ENCODE data around the gene C19orf44.
A peak's percentile ranks its signal among the peaks of the same experiment; 100 is the strongest.

Gene C19orf44

GRCh38 chr19:16456652-16457194, 39.5 kb upstream of the C19orf44 start:
- H3K4me3 ChIP-seq (replicated peaks; ENCODE audit: low read depth, low read length): no peak overlapping the region
- DNase-seq (ENCODE audit: extremely low read depth, low read depth): no peak
- TF ChIP-seq CTCF (IDR thresholded peaks at IDR 0.05; ENCODE audit: low read depth, low read length, missing control alignments): no peak

- no peak overlapping the region; the same call in 1 of the 2 replicates for H3K4me3 ChIP-seq (replicated peaks; ENCODE audit: low read depth, low read length)
- DNase-seq (ENCODE audit: extremely low read depth, low read depth): no peak
- no peak for TF ChIP-seq CTCF (IDR thresholded peaks at IDR 0.05; ENCODE audit: low read depth, low read length, missing control alignments)
Observed at GRCh38 chr19:16457195-16457953, 38.8 kb upstream of the C19orf44 start.

DNA sequence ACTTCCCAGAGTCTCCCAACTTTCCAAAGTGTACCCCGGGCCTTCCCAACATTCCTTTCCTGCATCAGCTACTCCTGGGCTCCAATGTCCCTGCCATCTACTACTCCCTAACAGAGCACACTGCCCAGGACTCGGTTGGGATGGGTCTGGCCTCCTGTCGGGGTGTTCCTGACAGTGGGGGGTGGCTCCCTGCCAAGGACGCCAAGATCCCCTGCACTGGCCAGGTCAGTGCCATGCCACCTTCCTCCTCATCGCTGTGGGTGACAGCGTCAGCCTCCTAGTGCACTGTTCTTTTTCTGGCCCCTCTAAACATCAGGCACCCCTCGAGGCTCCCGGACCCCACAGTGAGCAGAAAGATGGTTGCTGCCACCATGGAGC, 38.3 kb upstream of the C19orf44 start:
- no peak for TF ChIP-seq CTCF (IDR thresholded peaks at IDR 0.05; ENCODE audit: low read depth, low read length, missing control alignments)
- no peak overlapping the region; the same call in 1 of the 2 replicates for H3K4me3 ChIP-seq (replicated peaks; ENCODE audit: low read depth, low read length)

GRCh38 chr19:16458391-16459341, 37.5 kb upstream of the C19orf44 start:
- DNase-seq (ENCODE audit: extremely low read depth, low read depth): no peak
- TF ChIP-seq CTCF (IDR thresholded peaks at IDR 0.05; ENCODE audit: low read depth, low read length, missing control alignments): no peak
- H3K4me3 ChIP-seq (replicated peaks; ENCODE audit: low read depth, low read length): no peak overlapping the region

More for the DNA sequence above, 38.3 kb upstream of the C19orf44 start:
- DNase-seq (ENCODE audit: extremely low read depth, low read depth): no peak

GRCh38 chr19:16459680-16460079, 36.5 kb upstream of the C19orf44 start:
- peak; percentile 42 for DNase-seq (ENCODE audit: extremely low read depth, low read depth)
- no peak overlapping the region for H3K4me3 ChIP-seq (replicated peaks; ENCODE audit: low read depth, low read length)
- no peak for TF ChIP-seq CTCF (IDR thresholded peaks at IDR 0.05; ENCODE audit: low read depth, low read length, missing control alignments)

GRCh38 chr19:16460454-16460853, 35.7 kb upstream of the C19orf44 start:
- TF ChIP-seq CTCF (IDR thresholded peaks at IDR 0.05; ENCODE audit: low read depth, low read length, missing control alignments): no peak
- H3K4me3 ChIP-seq (replicated peaks; ENCODE audit: low read depth, low read length): no peak overlapping the region
- no peak for DNase-seq (ENCODE audit: extremely low read depth, low read depth)
